IPS-15b (cell line): ENCODE results near the gene FAT3.

Experiments used
- H3K27me3 ChIP-seq: one replicate; pipeline ENCODE4 v1.6.1; 2013; ENCODE audit warnings: low read length; ENCODE audit not compliant: control insufficient read depth, insufficient read depth
- H3K36me3 ChIP-seq: one replicate; pipeline ENCODE4 v1.6.1; 2013; ENCODE audit warnings: low read length; ENCODE audit not compliant: control insufficient read depth, insufficient read depth
- H3K4me1 ChIP-seq: one replicate; pipeline ENCODE4 v1.6.1; 2013; ENCODE audit warnings: mild to moderate bottlenecking, low read length; ENCODE audit not compliant: control insufficient read depth, insufficient read depth
- H3K4me3 ChIP-seq: one replicate; pipeline ENCODE4 v1.5.1; 2013; ENCODE audit warnings: low read depth, low read length
- H3K9ac ChIP-seq: one replicate; pipeline ENCODE4 v1.6.1; 2013; ENCODE audit warnings: low read depth, mild to moderate bottlenecking, low read length
- H3K9me3 ChIP-seq: one replicate; pipeline ENCODE4 v1.6.1; 2013; ENCODE audit warnings: mild to moderate bottlenecking, low read length; ENCODE audit not compliant: control insufficient read depth, insufficient read depth

FAT3 gene

GRCh38 chr11:92240916-92241315 lies 16.3 kb downstream of the FAT3 start:
- no peak overlapping the region for H3K9ac ChIP-seq
- no peak overlapping the region for H3K4me3 ChIP-seq
- no peaks in the 10 kb centered on the region for H3K36me3 ChIP-seq
- H3K4me1 ChIP-seq, result peaks cover 35% of the 10 kb centered on the region
- H3K27me3 ChIP-seq, result no peaks in the 10 kb centered on the region
- H3K9me3 ChIP-seq, result no peaks in the 10 kb centered on the region

- Histone ChIP-seq H3K27me3 (no peaks in the 10 kb centered on the region), H3K4me1 (peaks cover 18% of the 10 kb centered on the region), H3K9me3 (no peaks in the 10 kb centered on the region), H3K4me3 (no peak overlapping the region), H3K36me3 (no peaks in the 10 kb centered on the region), H3K9ac (no peak overlapping the region)
Measured at GRCh38 chr11:92245700-92246271, 21.2 kb downstream of the FAT3 start.

- no peaks in the 10 kb centered on the region for H3K36me3 ChIP-seq
- H3K4me1 ChIP-seq, result peaks cover 10% of the 10 kb centered on the region
- no peaks in the 10 kb centered on the region for H3K9me3 ChIP-seq
- no peaks in the 10 kb centered on the region for H3K27me3 ChIP-seq
- no peak overlapping the region for H3K9ac ChIP-seq
- no peak overlapping the region for H3K4me3 ChIP-seq
Measured at GRCh38 chr11:92246630-92247029, 22.0 kb downstream of the FAT3 start.

GRCh38 chr11:92249156-92249753 lies 24.6 kb downstream of the FAT3 start:
- Histone ChIP-seq H3K27me3 (no peaks in the 10 kb centered on the region), H3K4me3 (no peak overlapping the region), H3K9me3 (no peaks in the 10 kb centered on the region), H3K9ac (no peak overlapping the region), H3K4me1 (peaks cover 17% of the 10 kb centered on the region), H3K36me3 (no peaks in the 10 kb centered on the region)

GRCh38 chr11:92251980-92252379 lies 27.4 kb downstream of the FAT3 start:
- H3K36me3 ChIP-seq, result no peaks in the 10 kb centered on the region
- no peaks in the 10 kb centered on the region for H3K27me3 ChIP-seq
- H3K4me1 ChIP-seq, result peaks cover 18% of the 10 kb centered on the region

GRCh38 chr11:92253421-92253820 lies 28.8 kb downstream of the FAT3 start:
- no peaks in the 10 kb centered on the region for H3K36me3 ChIP-seq
- H3K9ac ChIP-seq, result no peak overlapping the region
- H3K9me3 ChIP-seq, result no peaks in the 10 kb centered on the region
- no peak overlapping the region for H3K4me3 ChIP-seq
- peaks cover 18% of the 10 kb centered on the region for H3K4me1 ChIP-seq
- no peaks in the 10 kb centered on the region for H3K27me3 ChIP-seq

More at GRCh38 chr11:92251980-92252379, 27.4 kb downstream of the FAT3 start:
- H3K9ac ChIP-seq, result no peak overlapping the region
- H3K4me3 ChIP-seq, result no peak overlapping the region
- no peaks in the 10 kb centered on the region for H3K9me3 ChIP-seq

- Histone ChIP-seq H3K9me3 (no peaks in the 10 kb centered on the region), H3K9ac (no peak overlapping the region), H3K4me3 (no peak overlapping the region), H3K27me3 (no peaks in the 10 kb centered on the region), H3K36me3 (no peaks in the 10 kb centered on the region), H3K4me1 (peaks cover 18% of the 10 kb centered on the region)
Measured at GRCh38 chr11:92253945-92254344, 29.3 kb downstream of the FAT3 start.

GRCh38 chr11:92257536-92257935 lies 32.9 kb downstream of the FAT3 start:
- H3K4me1 ChIP-seq, result peaks cover 11% of the 10 kb centered on the region
- no peaks in the 10 kb centered on the region for H3K36me3 ChIP-seq
- no peaks in the 10 kb centered on the region for H3K27me3 ChIP-seq
- no peaks in the 10 kb centered on the region for H3K9me3 ChIP-seq
- no peak overlapping the region for H3K4me3 ChIP-seq
- H3K9ac ChIP-seq, result no peak overlapping the region

- Histone ChIP-seq H3K4me3 (no peak overlapping the region), H3K4me1 (peaks cover 2% of the 10 kb centered on the region), H3K9me3 (no peaks in the 10 kb centered on the region), H3K27me3 (no peaks in the 10 kb centered on the region), H3K9ac (no peak overlapping the region), H3K36me3 (no peaks in the 10 kb centered on the region)
Measured at GRCh38 chr11:92259861-92260260, 35.2 kb downstream of the FAT3 start.

- peaks cover 4% of the 10 kb centered on the region for H3K4me1 ChIP-seq
- no peak overlapping the region for H3K4me3 ChIP-seq
- H3K27me3 ChIP-seq, result no peaks in the 10 kb centered on the region
- H3K36me3 ChIP-seq, result no peaks in the 10 kb centered on the region
- no peaks in the 10 kb centered on the region for H3K9me3 ChIP-seq
- H3K9ac ChIP-seq, result no peak overlapping the region
Measured at GRCh38 chr11:92264350-92264749, 39.7 kb downstream of the FAT3 start.

GRCh38 chr11:92266806-92267205 lies 42.2 kb downstream of the FAT3 start:
- Histone ChIP-seq H3K9me3 (no peaks in the 10 kb centered on the region), H3K4me3 (no peak overlapping the region), H3K9ac (no peak overlapping the region), H3K27me3 (no peaks in the 10 kb centered on the region), H3K4me1 (peaks cover 4% of the 10 kb centered on the region), H3K36me3 (no peaks in the 10 kb centered on the region)

GRCh38 chr11:92267278-92267677 lies 42.7 kb downstream of the FAT3 start:
- H3K27me3 ChIP-seq, result no peaks in the 10 kb centered on the region
- no peak overlapping the region for H3K9ac ChIP-seq
- no peaks in the 10 kb centered on the region for H3K9me3 ChIP-seq
- H3K4me1 ChIP-seq, result peaks cover 4% of the 10 kb centered on the region
- H3K36me3 ChIP-seq, result no peaks in the 10 kb centered on the region
- no peak overlapping the region for H3K4me3 ChIP-seq
